Prostate gland (tissue), 2 donors: Measurements from ENCODE around the gene LRP11. TPM values are rescaled to one million over a fixed set of nuclear protein-coding genes. Genes with fewer than 3 reads are reported as not detected.
"Not testable (repeated sequence)": the region's sequence is repeated elsewhere in the genome, so short reads cannot be mapped to it uniquely, and the experiment has no call there.

Experiments used
- DNase-seq: peaks from one replicate; pipeline ENCODE4 v3.0.0-alpha.2; 2019; ENCODE audit warnings: low spot score
- H3K27ac ChIP-seq, 2 donors: fragments of 200-600 bp; sonication (generic); 2 replicates each; pipeline ENCODE4 v1.5.1; 2017 to 2019
- H3K27me3 ChIP-seq: fragments of 200-600 bp; sonication (generic); replicated peaks from 2 replicates; pipeline ENCODE4 v1.5.1; 2019; ENCODE audit not compliant: insufficient read depth
- H3K36me3 ChIP-seq, 2 donors: fragments of 200-600 bp; sonication (generic); 1 replicate in 1 of 2; 2 replicates in 1 of 2; pipeline versions ENCODE4 v1.5.1 to v1.8.1; 2017 to 2019
- H3K4me1 ChIP-seq: fragments of 200-600 bp; sonication (generic); replicated peaks from 2 replicates; pipeline ENCODE4 v1.5.1; 2019
- H3K4me3 ChIP-seq, 2 donors: fragments of 200-600 bp; sonication (generic); 2 replicates each; pipeline ENCODE4 v1.5.1; 2017 to 2019
- H3K9me3 ChIP-seq: fragments of 200-600 bp; sonication (generic); 2 replicates; pipeline ENCODE4 v1.5.1; 2017
- POLR2A ChIP-seq: fragments of 450-650 bp; IDR thresholded peaks from one replicate; pipeline ENCODE4 v1.6.1; 2016; ENCODE audit warnings: antibody characterized with exemption, mild to moderate bottlenecking
- POLR2AphosphoS5 ChIP-seq: sonication (generic); formaldehyde crosslinking; IDR thresholded peaks from one replicate; pipeline ENCODE4 v1.6.1; 2017; ENCODE audit warnings: antibody characterized with exemption
- WGBS: methylation state at CpG from one replicate; pipeline ENCODE4 v1.1.5; 2018; 5-methylcytosine and 5-hydroxymethylcytosine counted together
- intact Hi-C: fragments of 100-400 bp; cut with DNase I; formaldehyde crosslinking; loops from one replicate; pipeline ENCODE4 v1.14.2; 2022
- total RNA-seq, 2 donors: library from RNA; depleted of rRNA; stranded (reverse); fragments of >200 nt; gene quantifications; one replicate each; pipeline ENCODE4 v1.1.0, GENCODE V29; 2016
- TF ChIP-seq, protein P1 (sequence below), 4 experiments: fragments of 200-600 bp in 2 of 4; fragments of 450-650 bp in 2 of 4; sonication (generic) in 2 of 4; IDR thresholded peaks; 1 replicate in 3 of 4; 2 replicates in 1 of 4; pipeline ENCODE4 v1.5.1; 2016 to 2019; ENCODE audit warnings: antibody characterized with exemption in 4 of 4, mild to moderate bottlenecking in 2 of 4, moderate library complexity in 2 of 4

Gene LRP11, protein sequence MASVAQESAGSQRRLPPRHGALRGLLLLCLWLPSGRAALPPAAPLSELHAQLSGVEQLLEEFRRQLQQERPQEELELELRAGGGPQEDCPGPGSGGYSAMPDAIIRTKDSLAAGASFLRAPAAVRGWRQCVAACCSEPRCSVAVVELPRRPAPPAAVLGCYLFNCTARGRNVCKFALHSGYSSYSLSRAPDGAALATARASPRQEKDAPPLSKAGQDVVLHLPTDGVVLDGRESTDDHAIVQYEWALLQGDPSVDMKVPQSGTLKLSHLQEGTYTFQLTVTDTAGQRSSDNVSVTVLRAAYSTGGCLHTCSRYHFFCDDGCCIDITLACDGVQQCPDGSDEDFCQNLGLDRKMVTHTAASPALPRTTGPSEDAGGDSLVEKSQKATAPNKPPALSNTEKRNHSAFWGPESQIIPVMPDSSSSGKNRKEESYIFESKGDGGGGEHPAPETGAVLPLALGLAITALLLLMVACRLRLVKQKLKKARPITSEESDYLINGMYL
- 10 to 100 TPM; 52.7 to 76.3 TPM for total RNA-seq

DNA sequence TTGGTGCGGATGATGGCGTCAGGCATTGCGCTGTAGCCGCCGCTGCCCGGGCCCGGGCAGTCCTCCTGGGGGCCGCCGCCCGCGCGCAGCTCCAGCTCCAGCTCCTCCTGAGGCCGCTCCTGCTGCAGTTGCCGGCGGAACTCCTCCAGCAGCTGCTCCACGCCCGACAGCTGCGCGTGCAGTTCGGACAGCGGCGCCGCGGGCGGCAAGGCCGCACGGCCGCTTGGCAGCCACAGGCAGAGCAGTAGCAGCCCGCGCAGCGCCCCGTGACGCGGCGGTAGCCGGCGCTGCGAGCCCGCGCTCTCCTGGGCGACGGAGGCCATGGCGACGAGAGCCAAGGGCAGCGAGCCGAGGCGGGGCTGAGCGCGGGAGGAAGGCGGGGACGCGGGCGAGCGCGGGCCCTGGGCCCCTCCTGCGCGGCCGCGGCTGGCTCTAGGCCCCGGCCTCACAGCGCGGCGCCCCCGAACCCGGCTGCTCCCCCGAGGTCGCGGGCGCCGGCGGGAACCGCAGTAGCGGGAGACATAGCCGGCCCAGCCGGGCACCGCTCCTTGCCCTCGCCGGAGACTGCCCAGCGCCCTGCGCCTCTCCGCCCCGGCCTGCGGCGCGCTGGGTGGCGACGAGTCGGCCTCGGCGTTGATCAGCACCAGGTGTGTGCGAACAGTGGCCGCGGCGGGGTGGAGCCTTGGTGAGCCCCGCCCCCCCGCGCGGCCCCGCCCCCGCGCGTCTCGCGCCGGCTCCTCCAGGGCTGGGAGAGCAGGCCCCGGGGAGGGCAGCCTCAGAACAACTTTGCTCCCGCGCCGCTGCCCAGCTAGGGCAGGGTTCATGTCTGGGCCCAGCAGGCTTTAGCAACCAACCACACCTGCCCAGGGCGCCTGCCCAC, at the start of gene LRP11:
Gene LRP11, minus strand, starts transcription at position 662 of the 880 bp plus-strand sequence. Its CDS starts 339 bp downstream, at position 323.
- DNase-seq = peak; percentile 93
- H3K4me3 ChIP-seq = peak within 1 kb of the TSS; percentile 68 to 75
- peak within 1 kb of the TSS; percentile 86 to 95 for H3K27ac ChIP-seq
- no peaks in the 10 kb centered on the region for H3K27me3 ChIP-seq
- TF ChIP-seq POLR2AphosphoS5 = peak; percentile 33
- peak; percentile 90 for TF ChIP-seq POLR2A
- TF ChIP-seq, protein P1, sequence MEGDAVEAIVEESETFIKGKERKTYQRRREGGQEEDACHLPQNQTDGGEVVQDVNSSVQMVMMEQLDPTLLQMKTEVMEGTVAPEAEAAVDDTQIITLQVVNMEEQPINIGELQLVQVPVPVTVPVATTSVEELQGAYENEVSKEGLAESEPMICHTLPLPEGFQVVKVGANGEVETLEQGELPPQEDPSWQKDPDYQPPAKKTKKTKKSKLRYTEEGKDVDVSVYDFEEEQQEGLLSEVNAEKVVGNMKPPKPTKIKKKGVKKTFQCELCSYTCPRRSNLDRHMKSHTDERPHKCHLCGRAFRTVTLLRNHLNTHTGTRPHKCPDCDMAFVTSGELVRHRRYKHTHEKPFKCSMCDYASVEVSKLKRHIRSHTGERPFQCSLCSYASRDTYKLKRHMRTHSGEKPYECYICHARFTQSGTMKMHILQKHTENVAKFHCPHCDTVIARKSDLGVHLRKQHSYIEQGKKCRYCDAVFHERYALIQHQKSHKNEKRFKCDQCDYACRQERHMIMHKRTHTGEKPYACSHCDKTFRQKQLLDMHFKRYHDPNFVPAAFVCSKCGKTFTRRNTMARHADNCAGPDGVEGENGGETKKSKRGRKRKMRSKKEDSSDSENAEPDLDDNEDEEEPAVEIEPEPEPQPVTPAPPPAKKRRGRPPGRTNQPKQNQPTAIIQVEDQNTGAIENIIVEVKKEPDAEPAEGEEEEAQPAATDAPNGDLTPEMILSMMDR (IDR thresholded peaks at IDR 0.05) = peak in 2 of 4 experiments; percentile 6 to 9
- intact Hi-C loops = loop anchor here (2.0 to 10.0 kb wide), 3 partner anchors 27 to 299 kb away; partner anchors contain the start of gene GINM1
- peaks cover 4% of the 10 kb centered on the region for H3K4me1 ChIP-seq
- WGBS = 0% methylated on average over 37 of the region's 110 CpGs
- no peaks in the 10 kb centered on the region for H3K36me3 ChIP-seq
- no peaks in the 10 kb centered on the region for H3K9me3 ChIP-seq

DNA sequence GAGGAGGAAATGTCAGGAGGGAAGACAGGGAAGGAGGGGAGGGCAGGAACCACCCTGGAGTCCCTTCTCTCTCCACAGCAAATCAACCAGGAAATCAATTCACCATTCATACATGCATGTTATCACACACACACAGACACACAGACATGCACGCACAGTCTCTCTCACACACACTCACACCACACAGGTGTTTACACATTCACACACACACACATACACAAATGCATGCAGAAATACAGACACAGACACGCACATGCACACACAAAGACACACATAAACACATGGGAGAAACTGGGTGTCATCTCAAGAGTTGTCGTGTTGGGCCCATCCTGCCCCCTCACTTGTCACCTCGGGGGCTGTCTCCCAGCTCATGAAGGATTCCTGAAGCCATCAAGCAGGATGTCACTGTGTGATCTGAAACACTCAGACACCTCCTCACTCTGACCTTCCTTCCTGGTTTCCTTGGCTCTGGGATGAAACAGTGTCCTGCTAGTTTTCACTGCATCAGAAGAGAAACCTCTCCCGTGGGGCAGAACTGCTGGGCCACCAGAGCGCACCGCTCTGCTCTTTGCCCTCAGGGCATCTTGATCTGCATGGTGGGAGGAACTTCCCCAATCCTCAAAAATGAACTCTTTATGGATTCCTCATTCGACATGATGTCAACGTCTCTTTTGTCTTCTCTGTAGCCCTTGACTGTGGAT, 49.5 kb upstream of the LRP11 start:
- no peaks in the 10 kb centered on the region for H3K9me3 ChIP-seq
- no peak overlapping the region for H3K4me3 ChIP-seq
- H3K27ac ChIP-seq = no peak overlapping the region
- intact Hi-C loops = no loop called here
- H3K27me3 ChIP-seq = no peaks in the 10 kb centered on the region
- H3K4me1 ChIP-seq = no peaks in the 10 kb centered on the region
- TF ChIP-seq, protein P1 (IDR thresholded peaks at IDR 0.05) = no peak
- TF ChIP-seq POLR2AphosphoS5 = no peak
- TF ChIP-seq POLR2A = no peak
- WGBS = 69% methylated on average over 9 of the region's 9 CpGs
- DNase-seq = no peak
- H3K36me3 ChIP-seq = no peaks in the 10 kb centered on the region

DNA sequence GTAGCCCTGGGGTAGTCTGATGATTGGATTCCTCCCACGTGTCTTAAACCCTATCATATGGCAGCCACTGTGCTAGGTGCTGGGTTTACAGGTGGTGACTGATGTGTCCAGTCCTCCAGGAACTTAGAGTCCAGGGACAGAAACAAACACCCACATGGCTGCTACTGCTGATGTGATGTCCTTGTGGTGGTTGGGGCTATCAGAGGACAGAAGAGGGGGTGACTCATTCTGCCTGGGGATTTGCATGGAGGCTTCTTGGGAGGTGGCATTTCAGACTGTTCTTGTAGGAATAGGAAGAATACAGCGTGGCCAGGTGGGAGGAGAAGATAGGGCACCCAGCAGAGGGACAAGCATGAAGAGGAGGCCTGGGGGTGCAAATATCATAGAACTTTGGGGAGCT, 48.9 kb upstream of the LRP11 start:
- no peak for DNase-seq
- no peaks in the 10 kb centered on the region for H3K9me3 ChIP-seq
- no peaks in the 10 kb centered on the region for H3K27me3 ChIP-seq
- H3K4me3 ChIP-seq = no peak overlapping the region
- intact Hi-C loops = no loop called here
- 77% methylated on average over 2 of the region's 2 CpGs for WGBS
- H3K4me1 ChIP-seq = no peaks in the 10 kb centered on the region
- TF ChIP-seq, protein P1 (IDR thresholded peaks at IDR 0.05) = no peak
- TF ChIP-seq POLR2A = no peak
- no peak for TF ChIP-seq POLR2AphosphoS5
- no peaks in the 10 kb centered on the region for H3K36me3 ChIP-seq
- H3K27ac ChIP-seq = no peak overlapping the region

DNA sequence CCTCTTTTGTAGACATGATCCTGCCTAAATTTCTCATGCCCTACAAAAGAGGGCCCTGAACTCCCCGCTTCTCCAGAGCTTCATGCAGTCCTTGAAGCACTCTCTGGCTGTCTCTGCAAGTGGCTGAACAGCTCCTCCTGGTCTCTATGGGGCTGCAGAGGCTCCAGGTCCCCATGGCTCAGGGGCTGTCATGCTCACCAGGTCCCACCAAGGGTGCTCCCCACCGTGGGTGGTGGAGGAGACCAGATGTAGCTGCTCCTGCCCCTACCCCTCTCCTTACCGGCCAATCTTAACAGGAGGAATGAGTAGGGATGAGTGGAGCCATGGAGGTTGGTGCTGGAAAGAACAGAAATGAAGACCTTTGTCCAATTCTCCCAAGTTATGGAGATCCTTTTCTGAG, 48.5 kb upstream of the LRP11 start:
- WGBS = 80% methylated on average over 3 of the region's 3 CpGs
- intact Hi-C loops, H3K27ac ChIP-seq, H3K27me3 ChIP-seq, H3K9me3 ChIP-seq, H3K4me1 ChIP-seq, H3K36me3 ChIP-seq, DNase-seq, H3K4me3 ChIP-seq: not testable (repeated sequence)
